K562 (cell line): ENCODE results near the gene TTC28. TPM values are rescaled to one million over a fixed set of nuclear protein-coding genes. Genes with fewer than 3 reads are reported as not detected.

ENCODE experiments used
- CBX3 ChIP-seq, 2 experiments: IDR thresholded peaks; 1 replicate in 1 of 2; 2 replicates in 1 of 2; pipeline ENCODE4 v1.6.1; 2012; ENCODE audit warnings: inconsistent platforms in 2 of 2, low read length in 2 of 2, borderline replicate concordance in 1 of 2, control low read depth in 1 of 2
- NBN ChIP-seq: fragments of 450-650 bp; IDR thresholded peaks from 2 replicates; pipeline ENCODE4 v1.6.1; 2016; ENCODE audit warnings: low read depth, mild to moderate bottlenecking
- NEUROD1 ChIP-seq: fragments of 150-350 bp; IDR thresholded peaks from 2 replicates; pipeline ENCODE4 v1.6.1; 2014; ENCODE audit warnings: borderline replicate concordance, low read length, low read depth; ENCODE audit not compliant: partially characterized antibody
- NFYB ChIP-seq: IDR thresholded peaks from 2 replicates; pipeline ENCODE4 v1.6.1; 2011; ENCODE audit warnings: mild to moderate bottlenecking, moderate library complexity; ENCODE audit not compliant: insufficient read length; ENCODE audit errors: extremely low read depth
- TGIF2 ChIP-seq: sonication (generic); formaldehyde crosslinking; IDR thresholded peaks from 2 replicates; pipeline ENCODE4 v1.8.1; 2022; ENCODE audit warnings: mild to moderate bottlenecking, missing genetic modification reagents, moderate library complexity
- U2AF2 ChIP-seq: fragments of 200-400 bp; formaldehyde crosslinking; optimal IDR thresholded peaks from 2 replicates; pipeline ENCODE3; 2017; ENCODE audit warnings: low read depth, mild to moderate bottlenecking, low read length
- XRCC3 ChIP-seq: fragments of 450-650 bp; IDR thresholded peaks from 2 replicates; pipeline ENCODE4 v1.6.1; 2017; ENCODE audit warnings: mild to moderate bottlenecking, moderate library complexity
- ZNF232 ChIP-seq: sonication (generic); formaldehyde crosslinking; IDR thresholded peaks from 2 replicates; pipeline ENCODE4 v1.8.0; 2022; ENCODE audit warnings: mild to moderate bottlenecking, missing genetic modification reagents
- ZNF561 ChIP-seq: fragments of 450-650 bp; formaldehyde crosslinking; conservative IDR thresholded peaks from 2 replicates; pipeline ENCODE4 v1.4.0; 2020; ENCODE audit warnings: mild to moderate bottlenecking, moderate library complexity
- polyA plus RNA-seq, 8 experiments: library from polyadenylated mRNA; depleted of rRNA in 4 of 8; stranded (reverse) in 5 of 8; unstranded in 3 of 8; fragments of >200 nt; fragmentation: Nextera tagmentation in 2 of 8; fragmentation: Illumina TruSeq in 1 of 8; extraction: Ambion mirVana in 2 of 8; extraction: Trizol in 1 of 8; gene quantifications; 2 replicates each; pipeline versions ENCODE4 v1.2.1 to v1.2.3, GENCODE V29; 2011 to 2014; ENCODE audit warnings: inconsistent platforms in 1 of 8, missing spikeins in 1 of 8
- total RNA-seq, 7 experiments: library from RNA; depleted of rRNA in 6 of 7; stranded (reverse); fragments of >200 nt in 6 of 7; fragmentation: Illumina TruSeq in 2 of 7; extraction: Trizol in 2 of 7; gene quantifications; 2 replicates each; pipeline versions ENCODE4 v1.2.1 to v1.2.3, GENCODE V29; 2011 to 2021; ENCODE audit warnings: low replicate concordance in 1 of 7
- TF ChIP-seq, protein P1 (sequence below), 2 experiments: fragments of 450-650 bp; IDR thresholded peaks; 2 replicates each; pipeline ENCODE4 v1.6.1; 2016; ENCODE audit warnings: mild to moderate bottlenecking in 2 of 2, borderline replicate concordance in 1 of 2, low read depth in 1 of 2, moderate library complexity in 1 of 2
- TF ChIP-seq, protein P2 (sequence below): fragments of 250-450 bp; sonication (Bioruptor Pico); IDR thresholded peaks from 2 replicates; pipeline ENCODE4 v1.4.0; 2020
- TF ChIP-seq, protein P3 (sequence below): fragments of 250-450 bp; sonication (Bioruptor Pico); IDR thresholded peaks from 2 replicates; pipeline ENCODE4 v1.5.0; 2021
- TF ChIP-seq, protein P4 (sequence below): sonication (generic); formaldehyde crosslinking; IDR thresholded peaks from 2 replicates; pipeline ENCODE4 v1.8.0; 2022; ENCODE audit warnings: mild to moderate bottlenecking, missing genetic modification reagents, borderline replicate concordance
- TF ChIP-seq, protein P5 (sequence below): fragments of 450-650 bp; IDR thresholded peaks from 2 replicates; pipeline ENCODE4 v1.6.1; 2016; ENCODE audit warnings: missing biosample characterization, missing genetic modification characterization

The TTC28 gene
- total and polyA plus RNA-seq, 9 of the 15 experiments (the other 6 are each of a cell fraction or from before 2014, with no cell fraction given): 0.22 to 10.7 (median 3.1) TPM

DNA sequence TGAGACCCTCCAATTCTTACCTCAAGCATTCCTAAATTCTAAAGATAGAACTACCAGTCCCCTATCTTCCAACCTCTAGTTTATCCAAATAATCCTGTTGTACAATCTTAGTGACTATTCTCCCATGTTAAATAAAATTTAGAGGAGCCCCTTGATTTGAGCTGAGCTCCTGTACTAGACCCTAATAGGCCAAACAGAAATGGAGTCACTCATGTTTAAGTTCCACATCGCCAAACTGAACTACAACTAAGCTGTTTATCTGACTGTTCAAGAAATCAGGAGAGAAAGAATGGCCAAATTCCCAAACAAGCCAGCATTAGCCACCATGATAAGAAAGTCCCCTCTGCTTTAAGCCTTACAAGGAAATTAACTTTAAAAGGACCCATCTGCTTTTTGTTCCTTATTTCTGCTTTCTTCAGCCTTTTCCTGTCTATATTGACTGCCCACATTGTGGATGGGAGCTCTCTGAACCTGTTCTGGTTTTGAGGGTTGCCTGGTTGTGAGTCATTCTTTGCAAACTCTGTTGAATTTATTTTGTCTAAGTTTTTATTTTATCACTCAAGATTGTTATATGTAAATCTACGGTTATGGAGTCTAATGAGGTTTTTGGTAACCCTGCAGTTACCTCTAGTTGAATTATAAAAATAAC lies 90.4 kb downstream of the TTC28 start (continued):
- TF ChIP-seq, protein P1, sequence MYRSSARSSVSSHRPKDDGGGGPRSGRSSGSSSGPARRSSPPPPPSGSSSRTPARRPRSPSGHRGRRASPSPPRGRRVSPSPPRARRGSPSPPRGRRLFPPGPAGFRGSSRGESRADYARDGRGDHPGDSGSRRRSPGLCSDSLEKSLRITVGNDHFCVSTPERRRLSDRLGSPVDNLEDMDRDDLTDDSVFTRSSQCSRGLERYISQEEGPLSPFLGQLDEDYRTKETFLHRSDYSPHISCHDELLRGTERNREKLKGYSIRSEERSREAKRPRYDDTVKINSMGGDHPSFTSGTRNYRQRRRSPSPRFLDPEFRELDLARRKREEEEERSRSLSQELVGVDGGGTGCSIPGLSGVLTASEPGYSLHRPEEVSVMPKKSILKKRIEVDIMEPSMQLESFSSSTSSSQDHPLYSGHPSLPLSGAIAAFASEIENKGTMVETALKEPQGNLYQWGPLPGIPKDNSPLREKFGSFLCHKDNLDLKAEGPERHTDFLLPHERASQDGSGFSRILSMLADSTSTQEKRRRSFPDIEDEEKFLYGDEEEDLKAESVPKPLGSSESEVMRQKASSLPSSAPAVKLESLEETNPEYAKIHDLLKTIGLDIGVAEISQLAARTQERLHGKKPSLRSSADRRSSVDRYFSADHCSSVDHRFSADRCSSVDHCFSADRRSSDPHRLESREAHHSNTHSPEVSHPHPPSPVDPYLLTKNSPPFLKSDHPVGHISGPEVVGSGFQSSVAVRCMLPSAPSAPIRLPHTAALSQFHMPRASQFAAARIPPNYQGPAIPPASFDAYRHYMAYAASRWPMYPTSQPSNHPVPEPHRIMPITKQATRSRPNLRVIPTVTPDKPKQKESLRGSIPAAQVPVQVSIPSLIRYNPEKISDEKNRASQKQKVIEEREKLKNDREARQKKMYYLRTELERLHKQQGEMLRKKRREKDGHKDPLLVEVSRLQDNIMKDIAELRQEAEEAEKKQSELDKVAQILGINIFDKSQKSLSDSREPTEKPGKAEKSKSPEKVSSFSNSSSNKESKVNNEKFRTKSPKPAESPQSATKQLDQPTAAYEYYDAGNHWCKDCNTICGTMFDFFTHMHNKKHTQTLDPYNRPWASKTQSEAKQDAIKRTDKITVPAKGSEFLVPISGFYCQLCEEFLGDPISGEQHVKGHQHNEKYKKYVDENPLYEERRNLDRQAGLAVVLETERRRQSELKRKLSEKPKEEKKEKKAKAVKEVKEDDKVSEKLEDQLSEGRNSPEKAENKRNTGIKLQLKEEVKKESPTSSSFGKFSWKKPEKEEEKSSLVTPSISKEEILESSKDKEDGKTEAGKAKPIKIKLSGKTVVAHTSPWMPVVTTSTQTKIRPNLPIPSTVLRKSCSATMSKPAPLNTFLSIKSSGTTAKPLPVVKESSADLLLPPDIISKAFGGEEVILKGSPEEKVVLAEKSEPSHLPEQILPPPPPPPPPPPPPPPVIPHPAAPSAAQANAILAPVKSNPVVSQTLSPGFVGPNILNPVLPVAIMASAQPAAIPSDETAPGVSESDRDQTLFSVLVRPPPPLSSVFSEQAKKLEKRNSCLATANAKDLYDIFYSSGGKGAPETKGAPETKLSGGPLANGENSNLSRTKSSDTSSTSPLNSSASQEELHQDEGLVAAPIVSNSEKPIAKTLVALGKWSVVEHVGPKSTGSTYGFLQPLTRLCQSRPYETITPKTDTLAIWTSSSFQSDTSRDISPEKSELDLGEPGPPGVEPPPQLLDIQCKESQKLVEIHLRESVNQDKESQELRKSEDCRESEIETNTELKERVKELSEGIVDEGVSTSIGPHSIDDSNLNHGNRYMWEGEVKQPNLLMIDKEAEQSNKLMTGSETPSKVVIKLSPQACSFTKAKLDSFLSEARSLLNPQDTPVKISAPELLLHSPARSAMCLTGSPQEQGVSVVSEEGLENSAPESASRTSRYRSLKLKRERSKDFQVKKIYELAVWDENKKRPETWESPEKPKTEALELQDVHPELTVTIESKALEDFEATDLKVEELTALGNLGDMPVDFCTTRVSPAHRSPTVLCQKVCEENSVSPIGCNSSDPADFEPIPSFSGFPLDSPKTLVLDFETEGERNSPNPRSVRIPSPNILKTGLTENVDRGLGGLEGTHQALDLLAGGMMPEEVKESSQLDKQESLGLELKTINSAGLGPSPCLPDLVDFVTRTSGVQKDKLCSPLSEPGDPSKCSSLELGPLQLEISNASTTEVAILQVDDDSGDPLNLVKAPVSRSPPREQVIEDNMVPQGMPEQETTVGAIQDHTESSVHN (IDR thresholded peaks at IDR 0.05; ENCODE audit: borderline replicate concordance in 1 of 2, low read depth in 1 of 2): no peak
- TF ChIP-seq, protein P2, sequence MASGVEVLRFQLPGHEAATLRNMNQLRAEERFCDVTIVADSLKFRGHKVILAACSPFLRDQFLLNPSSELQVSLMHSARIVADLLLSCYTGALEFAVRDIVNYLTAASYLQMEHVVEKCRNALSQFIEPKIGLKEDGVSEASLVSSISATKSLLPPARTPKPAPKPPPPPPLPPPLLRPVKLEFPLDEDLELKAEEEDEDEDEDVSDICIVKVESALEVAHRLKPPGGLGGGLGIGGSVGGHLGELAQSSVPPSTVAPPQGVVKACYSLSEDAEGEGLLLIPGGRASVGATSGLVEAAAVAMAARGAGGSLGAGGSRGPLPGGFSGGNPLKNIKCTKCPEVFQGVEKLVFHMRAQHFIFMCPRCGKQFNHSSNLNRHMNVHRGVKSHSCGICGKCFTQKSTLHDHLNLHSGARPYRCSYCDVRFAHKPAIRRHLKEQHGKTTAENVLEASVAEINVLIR (CRISPR knock-in tag): 0 out of 2 replicates have a peak, but pooled peaks have one; percentile 16
- TF ChIP-seq ZNF561 (CRISPR knock-in tag): no peak
- TF ChIP-seq, protein P3, sequence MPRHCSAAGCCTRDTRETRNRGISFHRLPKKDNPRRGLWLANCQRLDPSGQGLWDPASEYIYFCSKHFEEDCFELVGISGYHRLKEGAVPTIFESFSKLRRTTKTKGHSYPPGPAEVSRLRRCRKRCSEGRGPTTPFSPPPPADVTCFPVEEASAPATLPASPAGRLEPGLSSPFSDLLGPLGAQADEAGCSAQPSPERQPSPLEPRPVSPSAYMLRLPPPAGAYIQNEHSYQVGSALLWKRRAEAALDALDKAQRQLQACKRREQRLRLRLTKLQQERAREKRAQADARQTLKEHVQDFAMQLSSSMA (CRISPR knock-in tag): no peak
- TF ChIP-seq NFYB: no peak
- TF ChIP-seq U2AF2: no peak
- no peak for TF ChIP-seq TGIF2 (CRISPR knock-in tag)
- TF ChIP-seq, protein P4, sequence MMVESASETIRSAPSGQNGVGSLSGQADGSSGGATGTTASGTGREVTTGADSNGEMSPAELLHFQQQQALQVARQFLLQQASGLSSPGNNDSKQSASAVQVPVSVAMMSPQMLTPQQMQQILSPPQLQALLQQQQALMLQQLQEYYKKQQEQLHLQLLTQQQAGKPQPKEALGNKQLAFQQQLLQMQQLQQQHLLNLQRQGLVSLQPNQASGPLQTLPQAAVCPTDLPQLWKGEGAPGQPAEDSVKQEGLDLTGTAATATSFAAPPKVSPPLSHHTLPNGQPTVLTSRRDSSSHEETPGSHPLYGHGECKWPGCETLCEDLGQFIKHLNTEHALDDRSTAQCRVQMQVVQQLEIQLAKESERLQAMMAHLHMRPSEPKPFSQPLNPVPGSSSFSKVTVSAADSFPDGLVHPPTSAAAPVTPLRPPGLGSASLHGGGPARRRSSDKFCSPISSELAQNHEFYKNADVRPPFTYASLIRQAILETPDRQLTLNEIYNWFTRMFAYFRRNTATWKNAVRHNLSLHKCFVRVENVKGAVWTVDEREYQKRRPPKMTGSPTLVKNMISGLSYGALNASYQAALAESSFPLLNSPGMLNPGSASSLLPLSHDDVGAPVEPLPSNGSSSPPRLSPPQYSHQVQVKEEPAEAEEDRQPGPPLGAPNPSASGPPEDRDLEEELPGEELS (CRISPR knock-in tag): no peak
- TF ChIP-seq CBX3 (IDR thresholded peaks at IDR 0.05; ENCODE audit: borderline replicate concordance in 1 of 2, low read length in 2 of 2): no peak
- TF ChIP-seq, protein P5, sequence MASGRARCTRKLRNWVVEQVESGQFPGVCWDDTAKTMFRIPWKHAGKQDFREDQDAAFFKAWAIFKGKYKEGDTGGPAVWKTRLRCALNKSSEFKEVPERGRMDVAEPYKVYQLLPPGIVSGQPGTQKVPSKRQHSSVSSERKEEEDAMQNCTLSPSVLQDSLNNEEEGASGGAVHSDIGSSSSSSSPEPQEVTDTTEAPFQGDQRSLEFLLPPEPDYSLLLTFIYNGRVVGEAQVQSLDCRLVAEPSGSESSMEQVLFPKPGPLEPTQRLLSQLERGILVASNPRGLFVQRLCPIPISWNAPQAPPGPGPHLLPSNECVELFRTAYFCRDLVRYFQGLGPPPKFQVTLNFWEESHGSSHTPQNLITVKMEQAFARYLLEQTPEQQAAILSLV (tag): peak; percentile 28; the same call in 1 of the 2 replicates
- TF ChIP-seq XRCC3: no peak
- TF ChIP-seq NBN: no peak
- TF ChIP-seq ZNF232 (CRISPR knock-in tag): no peak
- TF ChIP-seq NEUROD1: no peak
